GM12873 (cell line): ENCODE measurements around the gene CASQ1.

Experiments
- TF ChIP-seq, protein P1 (sequence below): IDR thresholded peaks from 2 replicates; pipeline ENCODE4 v1.5.1; 2012; ENCODE audit warnings: low read depth, mild to moderate bottlenecking, moderate library complexity, low read length, control low read depth; ENCODE audit not compliant: insufficient read depth; ENCODE audit errors: missing control alignments

CASQ1 gene

DNA sequence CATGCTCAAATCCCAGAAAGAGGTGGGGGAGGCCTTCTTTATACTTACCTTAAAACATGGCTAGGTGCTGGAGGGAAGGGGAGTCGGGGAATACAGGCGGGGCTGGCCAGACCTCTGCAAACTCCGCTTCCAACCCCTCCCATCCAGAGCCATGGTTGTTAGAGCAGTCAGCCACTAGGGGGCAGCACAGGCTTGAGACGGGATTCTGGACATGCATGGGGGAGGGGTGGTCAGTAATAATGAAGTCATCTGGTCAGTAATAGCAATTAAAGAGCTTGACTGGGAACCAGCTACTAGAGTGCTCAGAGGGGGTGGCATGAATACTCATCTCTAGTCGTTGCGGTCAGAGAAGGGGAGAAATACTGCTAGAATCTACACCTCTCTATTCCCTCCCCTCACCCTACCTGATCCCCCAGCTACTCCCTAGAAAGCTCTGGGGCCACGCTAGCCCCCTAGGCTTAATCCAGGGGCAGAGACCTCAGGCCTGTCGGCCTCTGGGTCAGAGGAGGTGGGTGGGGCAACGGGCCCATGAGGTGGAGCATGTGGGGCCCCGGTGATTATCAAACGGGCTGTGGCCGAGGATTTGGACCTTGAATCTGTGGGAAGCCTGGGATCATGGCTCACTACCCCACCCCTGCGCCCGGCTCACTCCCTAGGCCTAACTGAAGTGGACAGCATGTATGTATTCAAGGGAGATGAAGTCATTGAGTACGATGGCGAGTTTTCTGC lies 2.9 kb downstream of the CASQ1 start:
- TF ChIP-seq, protein P1, sequence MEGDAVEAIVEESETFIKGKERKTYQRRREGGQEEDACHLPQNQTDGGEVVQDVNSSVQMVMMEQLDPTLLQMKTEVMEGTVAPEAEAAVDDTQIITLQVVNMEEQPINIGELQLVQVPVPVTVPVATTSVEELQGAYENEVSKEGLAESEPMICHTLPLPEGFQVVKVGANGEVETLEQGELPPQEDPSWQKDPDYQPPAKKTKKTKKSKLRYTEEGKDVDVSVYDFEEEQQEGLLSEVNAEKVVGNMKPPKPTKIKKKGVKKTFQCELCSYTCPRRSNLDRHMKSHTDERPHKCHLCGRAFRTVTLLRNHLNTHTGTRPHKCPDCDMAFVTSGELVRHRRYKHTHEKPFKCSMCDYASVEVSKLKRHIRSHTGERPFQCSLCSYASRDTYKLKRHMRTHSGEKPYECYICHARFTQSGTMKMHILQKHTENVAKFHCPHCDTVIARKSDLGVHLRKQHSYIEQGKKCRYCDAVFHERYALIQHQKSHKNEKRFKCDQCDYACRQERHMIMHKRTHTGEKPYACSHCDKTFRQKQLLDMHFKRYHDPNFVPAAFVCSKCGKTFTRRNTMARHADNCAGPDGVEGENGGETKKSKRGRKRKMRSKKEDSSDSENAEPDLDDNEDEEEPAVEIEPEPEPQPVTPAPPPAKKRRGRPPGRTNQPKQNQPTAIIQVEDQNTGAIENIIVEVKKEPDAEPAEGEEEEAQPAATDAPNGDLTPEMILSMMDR = peak; percentile 97

- TF ChIP-seq, protein P1 = no peak
Observed at GRCh38 chr1:160193832-160194736, 3.7 kb downstream of the CASQ1 start.

DNA sequence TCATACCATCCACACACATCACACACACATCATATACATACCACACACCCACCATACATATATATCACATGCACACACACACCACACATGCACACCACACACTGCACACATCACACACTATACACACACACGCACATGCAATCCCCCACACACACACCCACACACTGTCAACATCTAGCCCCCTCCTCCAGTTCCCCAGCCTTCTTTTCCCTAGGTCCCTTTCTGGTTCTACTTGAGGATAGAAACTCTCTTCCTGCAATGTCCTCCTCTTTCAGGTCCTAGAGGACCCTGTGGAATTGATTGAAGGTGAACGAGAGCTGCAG lies 4.3 kb downstream of the CASQ1 start:
- TF ChIP-seq, protein P1 = no peak

GRCh38 chr1:160196143-160196542 lies 5.8 kb downstream of the CASQ1 start:
- TF ChIP-seq, protein P1 = no peak

GRCh38 chr1:160197231-160197630 lies 6.9 kb downstream of the CASQ1 start:
- TF ChIP-seq, protein P1 = no peak

GRCh38 chr1:160200786-160201185 lies 10.4 kb downstream of the CASQ1 start:
- TF ChIP-seq, protein P1 = no peak

DNA sequence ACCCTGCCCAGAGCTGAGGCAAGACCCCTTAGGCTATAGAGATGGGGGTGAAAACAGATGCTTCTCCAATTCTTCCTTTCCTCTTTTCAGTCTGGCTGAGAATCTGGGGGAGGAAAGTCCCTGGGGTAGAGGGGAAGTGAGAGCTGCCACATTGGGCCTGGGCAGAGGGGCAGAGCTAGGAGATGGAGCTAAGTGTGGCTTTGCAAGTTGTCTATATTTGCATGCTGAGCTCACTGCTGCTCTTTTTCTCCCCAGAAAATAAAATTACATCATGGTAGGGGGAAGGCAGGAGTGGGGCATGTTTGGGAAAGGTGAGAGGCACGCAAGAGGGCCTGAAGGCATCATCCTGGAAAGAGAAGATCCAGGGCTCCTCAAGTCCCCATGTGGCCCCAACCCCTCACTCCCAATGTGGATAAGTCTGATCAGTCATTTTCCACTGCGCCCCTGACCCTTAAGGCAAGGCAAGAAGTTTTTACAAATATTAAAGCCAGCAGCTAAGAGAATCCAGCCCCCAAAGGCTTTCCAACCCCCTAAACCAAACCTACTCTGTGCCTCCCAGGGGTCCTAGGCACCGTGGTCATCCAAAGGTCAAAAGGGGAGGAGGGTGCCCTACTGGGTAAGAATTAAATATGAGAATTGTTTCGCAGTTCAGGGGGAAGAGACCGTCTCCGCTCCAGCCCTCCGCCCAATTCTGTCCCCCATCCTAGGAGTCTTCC lies 14.3 kb downstream of the CASQ1 start:
- TF ChIP-seq, protein P1 = no peak
